Ascending aorta (tissue), 2 donors: Measurements from ENCODE around the gene AGAP1. TPM values are rescaled to one million over a fixed set of nuclear protein-coding genes. Genes with fewer than 3 reads are reported as not detected.

ENCODE experiments used
- DNase-seq, 2 donors: peaks; one replicate each; pipeline ENCODE4 v3.0.0-alpha.2; 2019; ENCODE audit warnings: low spot score in 2 of 2
- H3K27ac ChIP-seq, 2 donors: fragments of 200-600 bp; sonication (generic); one replicate each; pipeline ENCODE4 v1.5.1; 2016 to 2017; ENCODE audit warnings: mild to moderate bottlenecking in 1 of 2
- H3K27me3 ChIP-seq: fragments of 200-600 bp; sonication (generic); one replicate; pipeline ENCODE4 v1.5.1; 2017
- H3K36me3 ChIP-seq, 2 donors: fragments of 200-600 bp; sonication (generic); one replicate each; pipeline ENCODE4 v1.5.1; 2016
- H3K4me1 ChIP-seq, 2 donors: fragments of 200-600 bp; sonication (generic); one replicate each; pipeline ENCODE4 v1.5.1; 2016 to 2017; ENCODE audit warnings: mild to moderate bottlenecking in 1 of 2
- H3K4me3 ChIP-seq, 2 donors: fragments of 200-600 bp; sonication (generic); one replicate each; pipeline ENCODE4 v1.5.1; 2016 to 2017; ENCODE audit warnings: mild to moderate bottlenecking in 1 of 2
- H3K9me3 ChIP-seq, 2 donors: fragments of 200-600 bp; sonication (generic); one replicate each; pipeline ENCODE4 v1.5.1; 2016
- CTCF ChIP-seq, 3 experiments: fragments of 200-600 bp in 2 of 3; fragments of 450-650 bp in 1 of 3; sonication (generic) in 2 of 3; IDR thresholded peaks; one replicate each; pipeline ENCODE4 v1.5.1; 2016 to 2019; ENCODE audit warnings: antibody characterized with exemption in 3 of 3, mild to moderate bottlenecking in 1 of 3, moderate library complexity in 1 of 3
- intact Hi-C: fragments of 100-400 bp; cut with DNase I; formaldehyde crosslinking; loops from one replicate; pipeline ENCODE4 v1.15.1; 2023
- total RNA-seq: library from RNA; depleted of rRNA; stranded (reverse); fragments of >200 nt; gene quantifications from one replicate; pipeline ENCODE4 v1.1.0, GENCODE V29; 2016

Gene AGAP1
- total RNA-seq, 1 donor from 2014 or later, result 19.7 TPM

GRCh38 chr2:235883675-235884074 lies 389.8 kb downstream of the AGAP1 start:
- Histone ChIP-seq H3K4me3 (no peak overlapping the region), H3K36me3 (peaks cover 0 to 7% of the 10 kb centered on the region in 2 donors), H3K27me3 (no peaks in the 10 kb centered on the region), H3K9me3 (no peaks in the 10 kb centered on the region), H3K4me1 (no peaks in the 10 kb centered on the region), H3K27ac (no peak overlapping the region)
- intact Hi-C loops, result no loop called here
- TF ChIP-seq CTCF (IDR thresholded peaks at IDR 0.05), result no peak
- DNase-seq, result no peak

DNA sequence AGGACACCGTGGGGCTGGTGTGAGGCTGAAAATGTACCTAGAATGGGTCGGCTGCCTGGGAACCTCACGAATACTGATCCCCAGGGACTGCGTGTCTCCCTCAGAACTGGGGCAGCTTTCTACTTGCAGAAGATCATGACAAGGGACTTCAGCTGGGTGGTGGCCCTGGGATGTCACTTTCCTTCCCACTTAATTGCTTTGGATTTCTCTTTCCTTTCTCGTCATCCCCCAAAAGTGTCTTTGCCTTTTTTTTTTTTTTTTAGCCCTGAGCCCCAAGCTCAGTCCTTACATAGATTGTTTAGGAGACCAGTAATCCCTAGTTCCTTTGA lies 395.4 kb downstream of the AGAP1 start:
- Histone ChIP-seq H3K4me1 (no peaks in the 10 kb centered on the region), H3K4me3 (no peak overlapping the region), H3K27me3 (no peaks in the 10 kb centered on the region), H3K36me3 (peaks cover 0 to 17% of the 10 kb centered on the region in 2 donors), H3K27ac (no peak overlapping the region), H3K9me3 (no peaks in the 10 kb centered on the region)
- no peak for TF ChIP-seq CTCF (IDR thresholded peaks at IDR 0.05)
- intact Hi-C loops, result no loop called here
- DNase-seq, result no peak

DNA sequence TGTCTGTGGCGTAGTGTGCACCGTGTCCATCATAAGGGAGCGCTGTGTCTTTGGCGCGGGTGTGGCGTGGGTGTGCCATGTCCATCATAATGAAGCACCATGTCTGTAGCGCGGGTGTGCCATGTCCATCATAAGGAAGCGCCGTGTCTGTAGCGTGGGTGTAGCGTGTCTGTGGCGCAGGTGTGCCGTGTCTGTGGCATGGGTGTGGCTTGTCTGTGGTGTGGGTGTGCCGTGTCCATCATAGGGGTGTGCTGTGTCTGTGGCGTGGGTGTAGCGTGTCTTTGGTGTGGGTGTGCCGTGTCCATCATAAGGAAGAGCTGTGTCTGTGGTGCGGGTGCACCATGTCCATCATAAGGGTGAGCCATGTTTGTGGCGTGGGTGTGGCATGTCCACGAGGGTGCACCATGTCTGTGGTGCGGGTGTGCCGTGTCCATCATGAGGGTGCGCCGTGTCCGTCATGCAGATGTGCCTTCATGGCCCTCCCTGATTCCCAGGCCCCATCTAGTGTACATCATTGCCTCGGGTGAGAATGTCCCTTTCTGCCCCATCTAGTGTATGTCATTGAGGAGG lies 399.4 kb downstream of the AGAP1 start:
- Histone ChIP-seq H3K4me1 (no peaks in the 10 kb centered on the region), H3K27me3 (no peaks in the 10 kb centered on the region), H3K27ac (no peak overlapping the region), H3K4me3 (no peak overlapping the region), H3K36me3 (peaks cover 0 to 13% of the 10 kb centered on the region in 2 donors), H3K9me3 (no peaks in the 10 kb centered on the region)
- intact Hi-C loops, result no loop called here
- TF ChIP-seq CTCF (IDR thresholded peaks at IDR 0.05), result no peak
- DNase-seq, result no peak

DNA sequence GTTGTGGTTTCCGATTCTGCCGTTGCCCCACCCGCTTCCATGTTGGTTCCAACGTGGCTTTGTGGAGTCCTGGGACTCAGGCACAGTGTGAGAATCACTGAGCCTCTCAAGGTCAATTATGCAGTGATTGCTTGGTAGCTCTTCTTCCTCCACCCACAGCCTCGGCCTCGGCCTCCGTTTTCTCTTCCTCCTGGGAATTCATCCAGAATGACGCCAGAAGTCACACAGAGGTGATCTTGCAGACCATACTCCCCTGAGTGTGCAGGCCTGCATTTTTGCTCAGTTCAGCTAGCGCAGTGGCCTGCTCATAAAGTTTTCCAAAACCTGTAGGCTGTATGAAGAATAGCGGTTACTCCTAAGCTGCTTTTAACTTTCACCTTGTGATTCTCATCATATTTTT lies 401.0 kb downstream of the AGAP1 start:
- H3K27me3 ChIP-seq, result no peaks in the 10 kb centered on the region
- H3K36me3 ChIP-seq, result peaks cover 0 to 13% of the 10 kb centered on the region in 2 donors
- no peak for DNase-seq
- H3K4me1 ChIP-seq, result no peaks in the 10 kb centered on the region
- TF ChIP-seq CTCF (IDR thresholded peaks at IDR 0.05), result no peak
- H3K4me3 ChIP-seq, result no peak overlapping the region
- intact Hi-C loops, result no loop called here
- H3K9me3 ChIP-seq, result no peaks in the 10 kb centered on the region
- H3K27ac ChIP-seq, result no peak overlapping the region

DNA sequence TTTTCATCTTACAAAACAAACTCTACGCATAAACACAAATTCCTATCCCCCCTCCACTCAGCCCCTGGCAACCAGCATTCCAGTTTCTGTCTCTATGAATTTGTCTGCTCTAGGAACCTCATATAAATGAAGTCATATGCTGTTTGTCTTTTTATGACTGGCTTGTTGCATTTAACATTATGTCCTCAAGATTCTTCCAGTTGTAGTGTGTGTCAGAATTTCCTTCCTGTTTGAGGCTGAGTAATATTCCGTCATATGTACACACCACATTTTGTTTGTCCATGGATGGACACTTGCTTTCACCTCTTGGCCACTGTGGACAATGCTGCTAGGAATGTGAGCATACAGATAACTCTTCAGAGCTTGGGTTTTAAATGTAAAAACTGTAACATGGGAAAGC lies 402.2 kb downstream of the AGAP1 start:
- no peak for TF ChIP-seq CTCF (IDR thresholded peaks at IDR 0.05)
- Histone ChIP-seq H3K36me3 (peaks cover 0 to 12% of the 10 kb centered on the region in 2 donors), H3K4me3 (no peak overlapping the region), H3K27me3 (no peaks in the 10 kb centered on the region), H3K4me1 (no peaks in the 10 kb centered on the region), H3K9me3 (no peaks in the 10 kb centered on the region), H3K27ac (no peak overlapping the region)
- no peak for DNase-seq
- intact Hi-C loops, result no loop called here

- DNase-seq, result no peak
- intact Hi-C loops, result no loop called here
- H3K9me3 ChIP-seq, result no peaks in the 10 kb centered on the region
- no peak overlapping the region for H3K27ac ChIP-seq
- no peaks in the 10 kb centered on the region for H3K4me1 ChIP-seq
- no peak for TF ChIP-seq CTCF (IDR thresholded peaks at IDR 0.05)
- H3K27me3 ChIP-seq, result no peaks in the 10 kb centered on the region
- no peak overlapping the region for H3K4me3 ChIP-seq
- H3K36me3 ChIP-seq, result peaks cover 0 to 8% of the 10 kb centered on the region in 2 donors
These were observed 404.1 kb downstream of the AGAP1 start for GRCh38 chr2:235897992-235898391.
